ENCODE data around the gene CHCHD6.

Gene CHCHD6

DNA sequence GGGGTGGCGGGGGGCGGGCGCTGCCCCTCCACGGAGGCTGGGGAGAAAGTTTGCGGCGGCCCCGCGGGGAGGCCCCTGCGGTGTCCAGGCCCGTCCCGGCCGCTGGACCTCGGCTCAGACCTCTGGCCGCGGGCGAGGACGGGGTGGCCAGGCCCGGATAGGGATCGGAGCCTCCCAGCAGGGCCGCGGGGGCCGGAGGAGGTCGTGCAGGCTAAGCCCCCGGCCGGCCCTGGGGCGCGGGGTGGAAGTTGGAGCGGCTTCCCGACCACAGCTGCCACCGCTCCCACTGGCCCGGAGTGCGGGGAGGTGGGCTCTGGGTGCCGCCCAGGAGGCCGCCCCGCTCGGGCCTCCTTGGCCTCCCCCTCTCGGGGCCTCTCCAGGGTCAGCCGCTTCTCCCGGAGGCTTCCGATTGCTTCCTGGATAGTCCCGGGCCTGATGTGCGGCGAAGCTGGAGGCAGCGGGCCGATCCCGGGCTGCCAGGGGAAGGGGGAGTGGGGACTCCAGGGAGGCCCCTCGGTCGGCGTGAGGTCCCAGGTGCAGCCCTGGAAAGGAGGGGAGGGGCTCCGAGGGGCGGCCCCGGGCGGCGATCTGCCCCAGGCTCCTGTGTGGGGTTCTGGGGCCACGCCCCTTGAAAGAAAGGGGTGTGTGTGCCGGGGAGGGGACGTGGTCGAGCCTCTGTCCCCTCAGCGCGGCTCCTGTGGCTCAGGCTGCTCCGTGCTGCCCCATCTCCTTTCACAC, 279.8 kb downstream of the CHCHD6 start:
- no peak for DNase-seq

DNA sequence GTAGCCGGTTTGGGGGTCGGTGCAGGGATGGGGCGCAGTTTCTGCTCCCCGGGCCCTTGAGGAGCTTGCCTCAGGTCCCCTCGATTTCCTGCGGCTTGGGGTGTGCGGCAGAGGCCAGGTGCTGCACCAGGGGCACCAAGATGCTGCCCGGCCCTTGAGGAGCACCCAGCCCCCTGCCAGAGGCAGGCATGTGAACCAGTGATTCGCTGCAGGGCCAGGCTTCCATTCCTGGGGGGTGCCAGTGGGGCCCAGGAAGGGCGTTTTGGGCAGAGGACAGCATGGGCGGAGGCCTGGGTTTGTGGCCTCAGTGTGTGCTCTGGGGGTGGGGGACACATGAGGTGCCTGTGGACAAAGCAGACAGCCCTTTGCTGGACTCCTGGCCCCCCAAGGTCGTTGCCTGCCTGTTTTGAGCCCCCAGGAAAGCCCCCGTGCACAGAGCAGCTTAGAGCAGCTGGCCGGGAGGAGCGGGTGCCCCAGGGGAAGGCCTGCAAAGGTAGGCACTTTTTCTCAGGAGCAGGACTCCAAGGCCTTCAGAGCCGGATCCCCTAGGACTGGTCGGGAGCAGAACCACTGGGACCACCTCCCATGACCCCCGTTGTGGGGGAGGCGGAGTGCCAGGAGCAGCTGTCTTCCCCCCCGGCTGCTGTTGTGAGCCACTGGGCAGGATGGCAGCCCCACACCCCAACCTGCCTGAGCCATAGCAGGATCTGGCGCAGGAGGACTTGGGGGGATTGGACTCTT, 280.5 kb downstream of the CHCHD6 start:
- no peak for DNase-seq

DNA sequence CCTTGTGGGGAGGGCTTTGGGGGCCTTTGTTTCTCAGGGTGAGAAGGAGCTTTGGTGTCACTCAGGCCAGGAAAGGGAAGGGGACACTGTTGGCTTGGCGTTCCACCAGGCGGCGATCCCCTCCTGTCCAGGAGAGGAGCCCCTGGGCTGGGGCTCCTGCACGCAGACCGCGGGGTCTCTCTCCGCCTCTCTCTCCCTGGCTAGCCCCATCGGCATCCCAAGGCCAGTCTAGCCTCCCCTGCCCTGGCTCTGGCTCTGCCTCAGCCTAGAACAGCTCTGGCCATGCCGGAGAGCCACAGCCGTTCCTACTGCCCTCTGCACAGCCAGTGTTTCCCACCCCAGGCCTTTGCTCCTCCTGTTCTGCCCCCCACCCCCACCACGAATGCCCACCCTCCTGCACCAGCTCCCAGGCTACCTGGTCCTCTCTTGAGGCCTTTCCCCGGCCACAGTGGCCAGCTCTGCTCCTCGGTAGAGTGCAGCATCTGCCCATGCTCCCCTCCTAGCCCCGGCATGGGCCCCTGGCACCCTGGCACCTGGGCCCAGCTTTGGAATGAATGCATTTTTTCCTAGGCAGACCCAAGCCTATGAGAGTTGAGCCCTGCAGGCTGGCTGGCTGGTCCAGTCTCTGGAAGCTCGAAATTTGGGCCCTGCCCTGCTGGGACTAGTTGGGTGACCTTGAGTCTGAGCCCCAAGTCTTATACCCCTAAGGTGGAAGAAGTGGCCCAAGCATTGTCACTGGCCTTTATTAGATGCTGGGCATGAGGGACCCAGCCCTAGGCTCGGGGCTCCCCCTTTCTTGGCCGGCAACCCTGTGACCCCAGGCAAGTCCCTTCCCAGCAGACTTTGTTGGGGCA, 281.3 kb downstream of the CHCHD6 start:
- no peak for DNase-seq

DNA sequence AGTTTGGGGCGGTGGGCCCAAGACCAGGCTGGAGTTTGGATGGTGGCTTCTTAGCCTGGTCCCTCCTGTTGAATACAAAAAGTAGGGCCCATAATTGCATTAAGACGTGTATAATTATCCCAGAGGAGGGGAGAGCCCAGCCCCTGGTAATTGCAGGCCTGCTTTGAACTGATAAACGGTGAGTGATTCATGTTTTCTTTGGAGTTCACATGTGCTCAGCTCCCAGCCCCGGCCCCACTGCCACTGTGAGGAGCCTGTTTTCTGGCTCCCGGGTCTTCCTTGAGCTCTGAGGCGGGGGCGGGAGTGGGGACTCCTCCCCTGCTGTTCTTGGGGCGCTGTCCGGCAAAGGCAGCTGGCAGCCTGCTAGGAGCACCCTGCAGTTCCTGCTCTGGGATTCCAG, 282.0 kb downstream of the CHCHD6 start:
- DNase-seq = no peak

DNA sequence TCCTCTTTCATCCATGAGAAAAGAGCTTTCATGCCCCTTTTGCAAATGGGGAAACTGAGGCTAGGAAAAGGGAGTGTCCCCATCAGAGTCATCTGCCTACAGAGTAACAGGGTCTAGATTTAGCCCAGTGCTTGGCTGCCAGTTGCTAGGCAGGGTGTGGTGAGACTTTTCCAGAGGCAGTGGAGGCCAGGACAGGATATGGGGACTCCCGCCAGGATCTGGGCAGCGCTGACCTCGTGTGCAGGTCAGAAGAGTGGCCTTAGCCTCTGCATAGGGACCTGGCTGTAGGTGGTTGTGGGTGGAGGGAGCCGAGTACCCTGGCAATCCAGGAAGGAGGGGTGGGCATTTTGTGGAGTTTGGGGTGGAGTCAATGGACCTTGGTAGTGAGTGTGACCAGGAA, 283.1 kb downstream of the CHCHD6 start:
- no peak for DNase-seq

DNA sequence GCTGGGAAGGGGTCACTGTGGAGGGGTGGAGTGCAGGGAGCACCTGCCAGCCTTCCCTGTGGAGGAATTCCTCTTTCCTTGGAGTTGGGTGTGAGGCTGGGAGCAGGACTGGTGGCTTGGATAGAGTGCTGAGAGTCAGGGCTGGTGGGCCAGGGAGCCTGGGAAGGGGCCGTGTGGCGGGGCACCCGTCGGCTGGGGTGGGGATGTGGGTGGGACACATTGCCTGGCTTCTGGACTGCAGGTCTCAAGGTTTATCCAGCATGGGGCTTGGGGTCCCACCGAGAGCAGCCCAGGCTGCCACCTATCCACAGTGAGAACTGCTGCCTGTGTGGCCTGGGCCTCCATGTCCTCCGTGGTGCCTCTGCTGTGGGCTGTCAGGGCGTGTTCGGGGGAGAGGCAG, 283.6 kb downstream of the CHCHD6 start:
- DNase-seq = no peak

- DNase-seq = no peak
Observed at GRCh38 chr3:126988451-126989021, 284.5 kb downstream of the CHCHD6 start.

GRCh38 chr3:126989316-126990023, 285.4 kb downstream of the CHCHD6 start:
- DNase-seq = no peak

DNA sequence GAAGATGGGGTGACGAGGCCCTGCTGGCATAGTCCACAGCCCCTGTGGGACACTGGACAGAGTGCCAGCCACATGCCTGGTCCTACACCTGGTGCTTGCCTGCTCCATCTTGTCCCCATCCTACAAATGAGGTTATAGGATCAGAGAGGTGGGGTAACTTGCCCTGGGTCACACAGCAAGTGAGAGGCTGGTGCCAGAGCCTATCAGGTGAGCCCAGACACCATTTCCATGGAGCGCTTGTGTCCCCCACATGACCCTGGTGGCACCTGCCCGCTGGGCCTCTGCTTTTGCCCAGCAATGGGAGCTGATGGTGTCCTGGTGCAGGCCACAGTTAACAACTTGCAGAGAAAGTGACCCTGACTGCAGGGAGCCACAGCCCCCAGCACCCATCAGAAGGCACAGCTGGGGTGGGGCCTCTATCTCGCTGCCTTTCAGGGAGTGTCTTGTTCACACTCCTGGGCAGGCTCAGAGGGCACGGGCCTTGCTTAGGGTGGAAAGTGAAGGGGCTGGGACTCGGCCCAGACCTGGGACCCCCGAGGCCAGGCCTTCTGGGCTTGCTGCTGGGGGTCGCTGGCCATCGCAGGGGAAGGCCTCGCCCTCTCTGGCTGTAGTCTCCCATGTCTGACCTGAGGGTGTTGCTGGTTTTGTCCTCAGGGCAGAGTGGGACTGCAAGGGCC, 286.1 kb downstream of the CHCHD6 start:
- no peak for DNase-seq

- no peak for DNase-seq
Observed at GRCh38 chr3:126990890-126991289, 286.9 kb downstream of the CHCHD6 start.

GRCh38 chr3:126991366-126992200, 287.5 kb downstream of the CHCHD6 start:
- DNase-seq = no peak

- DNase-seq = no peak
Observed at GRCh38 chr3:126992216-126992615, 288.2 kb downstream of the CHCHD6 start.

DNA sequence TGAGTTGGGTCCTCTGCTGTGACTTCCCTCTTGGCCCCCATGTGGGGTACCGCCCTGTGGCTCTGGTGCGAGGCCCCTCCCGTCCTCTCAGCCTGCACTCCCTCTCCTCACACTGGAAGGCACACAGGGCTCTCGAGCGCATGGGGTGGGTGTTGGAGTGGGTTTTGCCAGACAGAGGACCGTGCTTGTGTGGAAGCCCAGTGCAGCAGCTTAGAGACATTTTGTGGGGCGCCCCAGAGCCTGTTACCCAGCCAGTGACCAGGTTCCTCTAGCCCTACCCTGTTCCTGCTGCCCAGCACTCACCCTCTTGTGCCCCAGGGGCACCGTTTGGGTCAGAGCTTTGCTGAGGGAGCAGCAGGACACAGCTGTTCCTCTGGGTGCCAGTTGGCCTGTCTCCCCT, 288.7 kb downstream of the CHCHD6 start:
- no peak for DNase-seq

DNA sequence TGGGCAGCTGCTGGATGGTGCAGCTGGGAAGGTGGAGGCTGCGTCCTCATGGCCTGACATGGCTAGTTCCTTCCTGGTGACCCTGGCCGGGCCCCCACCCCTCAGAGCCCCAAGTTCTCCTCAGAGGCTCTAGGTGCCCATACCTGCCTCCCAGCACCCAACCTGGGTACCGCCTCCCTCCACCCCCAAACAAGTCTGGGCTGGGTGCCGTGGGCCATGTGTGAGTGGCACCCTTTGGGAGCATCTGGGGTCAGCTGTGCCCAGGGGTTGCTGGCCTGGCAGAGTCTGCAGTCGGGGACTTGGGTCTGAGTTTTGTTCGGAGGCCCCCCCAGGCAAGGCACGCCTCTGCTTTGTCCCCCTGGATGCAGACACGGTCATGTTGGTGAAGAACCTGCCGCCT, 289.4 kb downstream of the CHCHD6 start:
- no peak for DNase-seq

DNA sequence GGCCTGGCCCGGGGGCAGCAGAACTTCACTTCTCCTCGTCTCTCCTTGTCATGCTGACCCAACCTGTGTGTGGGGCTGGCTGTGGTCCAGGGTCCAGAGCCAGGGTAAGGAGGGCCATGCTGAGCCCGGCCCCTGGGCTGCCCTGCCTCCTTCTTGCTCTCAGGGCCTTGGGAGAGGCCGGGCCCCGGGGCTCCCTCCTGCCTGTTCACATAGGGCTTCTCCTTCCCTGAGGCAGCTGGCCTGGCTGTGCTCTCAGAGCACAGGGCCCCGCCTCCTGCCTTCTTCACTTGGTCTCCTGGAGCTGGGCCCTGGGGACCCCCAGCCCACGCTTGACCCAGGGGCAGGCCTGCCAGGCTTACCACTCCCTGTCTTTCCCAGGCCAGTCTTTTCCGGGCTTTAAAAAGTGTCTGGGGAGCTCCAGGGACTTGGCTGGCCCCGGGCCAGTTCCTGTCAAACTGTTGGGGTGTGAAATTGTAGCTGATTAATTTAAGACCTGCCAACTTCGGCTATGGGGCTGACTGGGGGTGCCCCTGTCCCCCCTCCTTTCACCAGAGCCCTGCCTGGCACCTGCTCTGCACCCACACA, 290.7 kb downstream of the CHCHD6 start:
- DNase-seq = no peak

DNA sequence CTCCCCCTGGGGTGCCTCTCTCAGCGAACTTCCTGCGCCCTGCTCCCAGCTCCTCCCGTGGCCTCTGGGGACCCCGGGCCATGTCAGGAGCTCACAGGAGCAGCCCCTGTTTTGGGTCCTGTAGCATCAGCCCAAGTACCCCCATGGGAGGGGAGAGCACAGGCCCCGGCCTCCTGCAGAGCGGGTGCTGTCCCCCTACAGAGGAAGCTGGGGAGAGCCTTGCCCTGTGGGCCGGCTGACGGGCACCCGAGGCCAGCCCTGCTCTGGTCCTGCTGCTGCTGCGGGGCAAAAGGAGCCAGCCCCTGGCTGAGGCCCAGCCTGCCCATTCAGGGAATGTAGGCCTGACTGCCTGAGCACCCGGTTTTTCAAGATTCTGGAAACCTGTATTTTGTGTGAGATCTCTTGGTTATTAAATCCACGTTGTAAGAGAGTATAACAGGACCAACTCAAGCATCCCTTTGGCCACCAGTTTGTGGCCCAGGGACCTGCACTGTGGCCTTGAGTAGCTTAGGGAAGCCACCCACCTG, 291.3 kb downstream of the CHCHD6 start:
- no peak for DNase-seq

- no peak for DNase-seq
Observed at GRCh38 chr3:126995926-126996512, 292.0 kb downstream of the CHCHD6 start.

DNA sequence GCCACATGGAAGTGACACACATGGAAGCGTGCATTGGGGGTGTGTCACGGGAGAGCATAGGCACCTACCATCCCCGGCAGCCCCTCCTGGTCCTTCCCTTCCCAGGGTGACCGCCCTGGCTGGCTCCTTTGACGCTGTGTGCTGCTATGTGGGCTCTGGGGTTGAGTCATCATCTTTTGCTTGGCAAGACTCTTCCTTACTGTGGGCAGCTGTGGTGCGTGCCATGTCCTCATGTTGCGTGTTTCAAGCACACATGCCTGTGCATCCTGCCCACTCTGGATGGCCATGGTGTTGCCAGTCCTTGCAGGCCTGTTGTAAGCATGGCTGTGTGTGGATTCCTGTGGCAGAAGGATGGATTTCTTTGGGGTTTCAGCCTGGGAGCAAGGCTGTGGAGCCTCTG, 292.9 kb downstream of the CHCHD6 start:
- DNase-seq = no peak

DNA sequence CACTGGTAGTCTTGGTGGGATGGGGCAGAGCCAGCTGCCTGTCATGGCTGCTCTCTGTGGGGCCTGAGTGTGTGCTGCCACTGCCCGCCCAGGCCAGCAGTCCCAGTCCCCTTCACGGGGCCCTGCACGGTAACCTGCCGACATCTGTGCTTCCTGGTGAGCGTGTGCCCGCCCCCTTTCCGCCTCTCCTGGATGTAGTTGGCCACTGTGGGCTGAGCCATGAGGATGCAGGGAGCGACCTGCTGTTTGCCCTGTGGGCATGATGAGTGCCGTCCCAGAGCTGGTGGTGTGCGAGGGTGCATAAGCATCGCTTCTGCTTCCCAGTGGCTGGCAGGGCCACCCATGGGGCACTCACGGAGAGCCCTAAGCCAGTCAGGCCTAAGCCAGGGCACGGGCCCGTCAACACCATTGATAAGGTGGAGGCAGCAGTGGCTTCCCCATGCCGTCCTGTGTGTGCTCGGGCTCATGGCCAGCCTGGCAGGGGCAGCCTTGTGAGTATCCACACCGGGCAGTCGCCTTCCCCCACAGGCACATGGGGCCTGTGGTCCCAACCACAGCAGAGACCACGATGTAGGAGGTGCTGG, 293.5 kb downstream of the CHCHD6 start:
- DNase-seq = no peak

GRCh38 chr3:126998320-126998719, 294.3 kb downstream of the CHCHD6 start:
- no peak for DNase-seq
